PFSK-1 (cell line): ENCODE data around the gene BAMBI.

Experiments used
- FOXP2 ChIP-seq: optimal IDR thresholded peaks from 2 replicates; pipeline ENCODE3; 2011; ENCODE audit warnings: borderline replicate concordance, control low read depth, inconsistent platforms; ENCODE audit not compliant: insufficient read depth; ENCODE audit errors: extremely low read length, extremely low read depth
- POLR2AphosphoS5 ChIP-seq: IDR thresholded peaks from 2 replicates; pipeline ENCODE4 v1.6.1; 2012; ENCODE audit warnings: low read depth, mild to moderate bottlenecking, control low read depth, low read length, moderate library complexity
- SIN3A ChIP-seq: IDR thresholded peaks from 2 replicates; pipeline ENCODE4 v1.6.1; 2012; ENCODE audit warnings: mild to moderate bottlenecking, low read length, moderate library complexity, borderline replicate concordance; ENCODE audit not compliant: insufficient read depth
- TAF1 ChIP-seq: IDR thresholded peaks from 2 replicates; pipeline ENCODE4 v1.6.1; 2012; ENCODE audit warnings: low read length, control low read depth, borderline replicate concordance; ENCODE audit not compliant: insufficient read depth
- TF ChIP-seq, protein P1 (sequence below), 2 experiments: IDR thresholded peaks; 2 replicates each; pipeline versions ENCODE4 v1.6.1 to v1.8.0; 2011 to 2012; ENCODE audit warnings: low read depth in 2 of 2, low read length in 2 of 2, control low read depth in 1 of 2, inconsistent platforms in 1 of 2, mild to moderate bottlenecking in 1 of 2, moderate library complexity in 1 of 2; ENCODE audit not compliant: insufficient read depth in 1 of 2

BAMBI gene

DNA sequence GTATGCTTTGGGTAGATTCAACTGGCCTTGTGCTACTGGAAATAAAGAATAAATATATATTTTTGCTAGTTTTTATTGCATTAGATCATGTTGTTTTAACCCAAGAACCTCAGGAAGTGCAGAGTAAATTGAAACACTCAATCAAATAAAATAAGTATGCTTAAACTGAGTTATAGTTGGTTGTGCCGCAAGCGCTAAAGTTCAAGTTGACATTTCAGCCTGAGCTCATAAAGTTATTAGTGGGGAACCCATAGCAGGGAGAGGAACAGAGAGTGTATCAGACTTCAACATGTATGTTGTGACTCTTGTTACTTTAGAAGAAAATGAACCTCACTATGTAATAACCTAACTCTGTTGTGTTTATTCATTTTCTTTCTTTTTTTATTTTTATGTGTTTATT, 25.2 kb upstream of the BAMBI start:
- TF ChIP-seq POLR2AphosphoS5 (no peak), TAF1 (no peak), SIN3A (no peak), FOXP2 (no peak)
- TF ChIP-seq, protein P1, sequence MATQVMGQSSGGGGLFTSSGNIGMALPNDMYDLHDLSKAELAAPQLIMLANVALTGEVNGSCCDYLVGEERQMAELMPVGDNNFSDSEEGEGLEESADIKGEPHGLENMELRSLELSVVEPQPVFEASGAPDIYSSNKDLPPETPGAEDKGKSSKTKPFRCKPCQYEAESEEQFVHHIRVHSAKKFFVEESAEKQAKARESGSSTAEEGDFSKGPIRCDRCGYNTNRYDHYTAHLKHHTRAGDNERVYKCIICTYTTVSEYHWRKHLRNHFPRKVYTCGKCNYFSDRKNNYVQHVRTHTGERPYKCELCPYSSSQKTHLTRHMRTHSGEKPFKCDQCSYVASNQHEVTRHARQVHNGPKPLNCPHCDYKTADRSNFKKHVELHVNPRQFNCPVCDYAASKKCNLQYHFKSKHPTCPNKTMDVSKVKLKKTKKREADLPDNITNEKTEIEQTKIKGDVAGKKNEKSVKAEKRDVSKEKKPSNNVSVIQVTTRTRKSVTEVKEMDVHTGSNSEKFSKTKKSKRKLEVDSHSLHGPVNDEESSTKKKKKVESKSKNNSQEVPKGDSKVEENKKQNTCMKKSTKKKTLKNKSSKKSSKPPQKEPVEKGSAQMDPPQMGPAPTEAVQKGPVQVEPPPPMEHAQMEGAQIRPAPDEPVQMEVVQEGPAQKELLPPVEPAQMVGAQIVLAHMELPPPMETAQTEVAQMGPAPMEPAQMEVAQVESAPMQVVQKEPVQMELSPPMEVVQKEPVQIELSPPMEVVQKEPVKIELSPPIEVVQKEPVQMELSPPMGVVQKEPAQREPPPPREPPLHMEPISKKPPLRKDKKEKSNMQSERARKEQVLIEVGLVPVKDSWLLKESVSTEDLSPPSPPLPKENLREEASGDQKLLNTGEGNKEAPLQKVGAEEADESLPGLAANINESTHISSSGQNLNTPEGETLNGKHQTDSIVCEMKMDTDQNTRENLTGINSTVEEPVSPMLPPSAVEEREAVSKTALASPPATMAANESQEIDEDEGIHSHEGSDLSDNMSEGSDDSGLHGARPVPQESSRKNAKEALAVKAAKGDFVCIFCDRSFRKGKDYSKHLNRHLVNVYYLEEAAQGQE (IDR thresholded peaks at IDR 0.05; ENCODE audit: insufficient read depth in 1 of 2, low read depth in 2 of 2, low read length in 2 of 2): no peak

DNA sequence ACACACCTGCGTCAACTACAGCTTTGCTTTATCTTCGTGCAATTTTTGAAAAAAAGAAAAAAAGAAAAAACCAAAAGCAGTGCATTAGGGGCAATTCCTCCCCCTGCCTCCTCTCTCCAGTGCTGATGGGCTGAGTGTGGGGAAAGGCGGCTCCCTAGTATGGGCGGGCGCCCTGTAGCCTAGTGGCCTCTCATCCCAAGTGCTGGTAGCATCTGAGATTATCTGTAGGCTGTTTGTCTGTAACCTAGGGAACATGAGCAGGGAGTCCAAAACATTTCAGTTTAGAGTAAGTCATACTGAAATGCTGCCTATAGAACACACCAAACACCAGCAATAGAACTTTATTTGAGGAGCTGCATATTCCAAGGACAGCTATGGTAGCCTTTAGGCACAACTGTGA, 24.6 kb upstream of the BAMBI start:
- TF ChIP-seq SIN3A: no peak
- no peak for TF ChIP-seq FOXP2
- no peak for TF ChIP-seq TAF1

DNA sequence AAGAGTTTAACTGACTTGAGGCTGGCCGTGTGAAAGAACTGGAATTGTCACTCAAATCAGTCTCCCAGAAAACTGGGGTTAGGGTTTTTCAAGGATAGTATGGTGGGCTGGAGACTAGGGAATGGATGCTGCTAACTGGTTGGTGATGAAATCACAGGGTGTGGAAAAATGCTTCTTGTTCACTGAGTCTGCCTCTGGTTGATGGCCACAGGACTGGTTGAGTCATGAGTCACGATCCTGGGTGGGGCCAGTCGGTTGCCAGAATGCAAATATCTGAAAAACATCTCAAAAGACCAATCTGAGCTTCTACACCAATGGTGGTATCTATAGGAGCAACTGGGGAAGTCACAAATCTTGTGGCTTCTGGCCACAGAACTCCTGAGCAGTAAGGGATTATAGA, 16.3 kb upstream of the BAMBI start:
- no peak for TF ChIP-seq FOXP2
- TF ChIP-seq, protein P1 (IDR thresholded peaks at IDR 0.05; ENCODE audit: insufficient read depth in 1 of 2, low read depth in 2 of 2, low read length in 2 of 2): no peak
- no peak for TF ChIP-seq SIN3A
- no peak for TF ChIP-seq TAF1
- no peak for TF ChIP-seq POLR2AphosphoS5

DNA sequence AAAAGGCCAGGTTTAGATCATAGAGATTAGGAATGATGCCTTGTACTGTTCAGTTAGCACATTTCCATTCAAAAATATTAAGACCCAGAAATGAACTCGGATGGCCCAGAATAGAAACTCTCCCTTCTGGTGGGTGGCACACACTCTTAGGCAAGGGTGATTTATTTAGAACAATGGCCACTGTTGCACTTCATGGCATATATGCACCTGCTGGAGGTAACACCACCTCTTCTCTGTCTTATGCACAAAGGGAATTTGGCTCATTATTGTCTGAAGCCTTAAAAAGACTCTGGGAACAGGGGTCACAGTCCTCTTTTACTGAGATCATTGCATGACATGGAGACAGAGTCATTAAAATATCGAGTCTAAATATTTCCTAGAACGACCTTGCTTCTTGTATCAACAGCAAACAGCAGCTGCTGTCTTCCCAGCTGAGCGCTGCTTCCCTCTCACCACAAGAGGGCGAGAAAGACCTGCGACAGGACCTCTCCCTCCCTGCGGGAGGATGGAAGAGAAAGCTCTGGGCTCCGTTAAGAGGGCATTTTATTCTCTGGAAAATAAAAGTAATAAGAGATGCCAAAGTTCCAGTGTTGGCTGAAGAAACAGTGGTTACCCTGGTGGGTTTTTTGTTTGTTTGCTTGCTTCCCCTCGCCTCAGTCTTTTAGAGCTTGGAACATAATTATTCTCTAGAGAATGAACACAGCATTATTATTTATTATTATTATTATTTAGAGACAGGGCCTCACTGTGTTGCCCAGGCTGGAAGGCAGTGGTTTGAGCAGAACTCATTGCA, 13.5 kb upstream of the BAMBI start:
- TF ChIP-seq POLR2AphosphoS5 (no peak), SIN3A (no peak), TAF1 (no peak), FOXP2 (no peak)
- TF ChIP-seq, protein P1 (IDR thresholded peaks at IDR 0.05; ENCODE audit: insufficient read depth in 1 of 2, low read depth in 2 of 2, low read length in 2 of 2): no peak

DNA sequence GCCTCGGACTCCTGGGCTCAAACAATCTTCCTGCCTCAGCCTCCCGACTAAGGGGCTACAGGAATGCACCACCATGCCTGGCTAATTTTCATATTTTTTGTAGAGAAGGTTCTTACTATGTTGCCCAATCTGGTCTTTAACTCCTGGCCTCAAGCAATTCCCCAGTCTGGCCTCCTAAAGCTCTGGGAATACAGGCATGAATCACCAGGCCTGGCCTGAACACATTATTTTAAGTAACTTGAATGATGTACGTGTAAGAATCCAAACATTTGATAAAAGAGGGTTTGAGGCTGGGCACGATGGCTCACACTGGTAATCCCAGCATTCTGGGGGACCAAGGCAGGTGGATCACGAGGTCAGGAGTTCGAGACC, 13.0 kb upstream of the BAMBI start:
- TF ChIP-seq, protein P1 (IDR thresholded peaks at IDR 0.05; ENCODE audit: insufficient read depth in 1 of 2, low read depth in 2 of 2, low read length in 2 of 2): no peak
